ENCODE results near the gene PKD2. TPM values are rescaled to one million over a fixed set of nuclear protein-coding genes. Genes with fewer than 3 reads are reported as not detected.

PKD2 gene
- total and polyA plus RNA-seq, 2 of the 4 experiments (the other 2 are of a cell fraction): 43.8 to 51.3 TPM

DNA sequence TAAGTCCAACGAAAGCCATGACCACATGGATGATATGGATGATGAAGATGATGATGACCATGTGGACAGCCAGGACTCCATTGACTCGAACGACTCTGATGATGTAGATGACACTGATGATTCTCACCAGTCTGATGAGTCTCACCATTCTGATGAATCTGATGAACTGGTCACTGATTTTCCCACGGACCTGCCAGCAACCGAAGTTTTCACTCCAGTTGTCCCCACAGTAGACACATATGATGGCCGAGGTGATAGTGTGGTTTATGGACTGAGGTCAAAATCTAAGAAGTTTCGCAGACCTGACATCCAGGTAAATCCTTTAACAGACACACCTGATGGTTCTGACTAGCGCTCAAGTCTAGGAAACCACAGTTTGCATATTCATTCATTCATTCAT is 25.9 kb upstream of the PKD2 start:
- 84% methylated on average over 3 of the region's 8 CpGs; no CpG with 5 or more reads in 1 of the 2 experiments for WGBS, 2 experiments (ENCODE audit: extremely low coverage in 2 of 2, insufficient read length in 1 of 2)
- no peaks in the 10 kb centered on the region for H3K9me1 ChIP-seq (ENCODE audit: insufficient read depth, low read length)
- H3K4me2 ChIP-seq (ENCODE audit: low read depth, low read length): no peak overlapping the region
- no peaks in the 10 kb centered on the region for H3K4me1 ChIP-seq (ENCODE audit: control insufficient read depth, insufficient read depth, low read length)
- no peaks in the 10 kb centered on the region for H3K36me3 ChIP-seq (ENCODE audit: control insufficient read depth, insufficient read depth, low read length)
- no peaks in the 10 kb centered on the region for H3K79me1 ChIP-seq (ENCODE audit: low read depth in 1 of 2, low read length in 2 of 2)
- H2BK20ac ChIP-seq (ENCODE audit: low read depth, low read length): no peak overlapping the region
- in situ Hi-C loops (cut with MboI; ENCODE audit: low sequenced_read_pairs): no loop called here
- no peak overlapping the region for H2AFZ ChIP-seq (replicated peaks; ENCODE audit: low read length, poor library complexity)
- no peak overlapping the region for H2BK15ac ChIP-seq (ENCODE audit: low read depth, low read length)
- no peak overlapping the region for H2AK9ac ChIP-seq (replicated peaks; ENCODE audit: low read depth, low read length, poor library complexity)
- DNase-seq: no peak
- H3K4ac ChIP-seq (ENCODE audit: low read depth, low read length): no peak overlapping the region
- H4K8ac ChIP-seq (ENCODE audit: low read depth in 2 of 2, low read length in 2 of 2): no peak overlapping the region
- no TSS peak for BruUV-seq (replicated peaks)
- no peaks in the 10 kb centered on the region for H3K9me3 ChIP-seq (ENCODE audit: control insufficient read depth, insufficient read depth, low read length)
- H3K27ac ChIP-seq (ENCODE audit: insufficient read depth, low read length): no peak overlapping the region
- ATAC-seq (ENCODE audit: low read depth): no peak
- H3K18ac ChIP-seq (ENCODE audit: low read depth, low read length): no peak overlapping the region
- intact Hi-C loops (cut with micrococcal nuclease): no loop called here
- no peak overlapping the region for H3K14ac ChIP-seq (replicated peaks; ENCODE audit: low read depth, low read length)
- no peak overlapping the region for H2BK5ac ChIP-seq (ENCODE audit: low read depth, low read length, poor library complexity, severe bottlenecking)
- no peak overlapping the region for H3K4me3 ChIP-seq (ENCODE audit: insufficient read depth, low read depth, low read length)
- dilution Hi-C loops (cut with HindIII; ENCODE audit: low sequenced_read_pairs, unreplicated experiment): no loop called here
- no peak overlapping the region for H4K5ac ChIP-seq (ENCODE audit: low read depth, low read length)
- TF ChIP-seq, protein P1, sequence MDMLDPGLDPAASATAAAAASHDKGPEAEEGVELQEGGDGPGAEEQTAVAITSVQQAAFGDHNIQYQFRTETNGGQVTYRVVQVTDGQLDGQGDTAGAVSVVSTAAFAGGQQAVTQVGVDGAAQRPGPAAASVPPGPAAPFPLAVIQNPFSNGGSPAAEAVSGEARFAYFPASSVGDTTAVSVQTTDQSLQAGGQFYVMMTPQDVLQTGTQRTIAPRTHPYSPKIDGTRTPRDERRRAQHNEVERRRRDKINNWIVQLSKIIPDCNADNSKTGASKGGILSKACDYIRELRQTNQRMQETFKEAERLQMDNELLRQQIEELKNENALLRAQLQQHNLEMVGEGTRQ (IDR thresholded peaks at IDR 0.05; ENCODE audit: low read depth, low read length): no peak
- TF ChIP-seq RFX5 (IDR thresholded peaks at IDR 0.05; ENCODE audit: low read depth, low read length): no peak
- TF ChIP-seq POLR2A (IDR thresholded peaks at IDR 0.05; ENCODE audit: low read depth, low read length): no peak
- TF ChIP-seq RAD21 (IDR thresholded peaks at IDR 0.05; ENCODE audit: low read length): no peak
- no peak for TF ChIP-seq NFE2L2 (IDR thresholded peaks at IDR 0.05; ENCODE audit: low read depth, low read length)
- no peak for TF ChIP-seq MAZ (IDR thresholded peaks at IDR 0.05; ENCODE audit: borderline replicate concordance, low read depth, low read length)
- TF ChIP-seq MAFK (IDR thresholded peaks at IDR 0.05; ENCODE audit: low read depth, low read length): no peak
- TF ChIP-seq MXI1 (IDR thresholded peaks at IDR 0.05; ENCODE audit: borderline replicate concordance, low read depth, low read length): no peak
- TF ChIP-seq CHD1 (IDR thresholded peaks at IDR 0.05; ENCODE audit: low read depth, low read length): no peak
- TF ChIP-seq, protein P2, sequence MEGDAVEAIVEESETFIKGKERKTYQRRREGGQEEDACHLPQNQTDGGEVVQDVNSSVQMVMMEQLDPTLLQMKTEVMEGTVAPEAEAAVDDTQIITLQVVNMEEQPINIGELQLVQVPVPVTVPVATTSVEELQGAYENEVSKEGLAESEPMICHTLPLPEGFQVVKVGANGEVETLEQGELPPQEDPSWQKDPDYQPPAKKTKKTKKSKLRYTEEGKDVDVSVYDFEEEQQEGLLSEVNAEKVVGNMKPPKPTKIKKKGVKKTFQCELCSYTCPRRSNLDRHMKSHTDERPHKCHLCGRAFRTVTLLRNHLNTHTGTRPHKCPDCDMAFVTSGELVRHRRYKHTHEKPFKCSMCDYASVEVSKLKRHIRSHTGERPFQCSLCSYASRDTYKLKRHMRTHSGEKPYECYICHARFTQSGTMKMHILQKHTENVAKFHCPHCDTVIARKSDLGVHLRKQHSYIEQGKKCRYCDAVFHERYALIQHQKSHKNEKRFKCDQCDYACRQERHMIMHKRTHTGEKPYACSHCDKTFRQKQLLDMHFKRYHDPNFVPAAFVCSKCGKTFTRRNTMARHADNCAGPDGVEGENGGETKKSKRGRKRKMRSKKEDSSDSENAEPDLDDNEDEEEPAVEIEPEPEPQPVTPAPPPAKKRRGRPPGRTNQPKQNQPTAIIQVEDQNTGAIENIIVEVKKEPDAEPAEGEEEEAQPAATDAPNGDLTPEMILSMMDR (conservative IDR thresholded peaks at IDR 0.05; ENCODE audit: low read depth, low read length): no peak
- TF ChIP-seq FOS (IDR thresholded peaks at IDR 0.05; ENCODE audit: low read depth, low read length): no peak
- no peak for TF ChIP-seq BHLHE40 (IDR thresholded peaks at IDR 0.05; ENCODE audit: low read depth, low read length)
- TF ChIP-seq CEBPB (IDR thresholded peaks at IDR 0.05; ENCODE audit: low read depth, low read length): no peak
- no peak for TF ChIP-seq SMC3 (IDR thresholded peaks at IDR 0.05; ENCODE audit: low read depth, low read length)
- no peak for TF ChIP-seq RCOR1 (IDR thresholded peaks at IDR 0.05; ENCODE audit: insufficient replicate concordance, low read length)
- TF ChIP-seq, protein P3, sequence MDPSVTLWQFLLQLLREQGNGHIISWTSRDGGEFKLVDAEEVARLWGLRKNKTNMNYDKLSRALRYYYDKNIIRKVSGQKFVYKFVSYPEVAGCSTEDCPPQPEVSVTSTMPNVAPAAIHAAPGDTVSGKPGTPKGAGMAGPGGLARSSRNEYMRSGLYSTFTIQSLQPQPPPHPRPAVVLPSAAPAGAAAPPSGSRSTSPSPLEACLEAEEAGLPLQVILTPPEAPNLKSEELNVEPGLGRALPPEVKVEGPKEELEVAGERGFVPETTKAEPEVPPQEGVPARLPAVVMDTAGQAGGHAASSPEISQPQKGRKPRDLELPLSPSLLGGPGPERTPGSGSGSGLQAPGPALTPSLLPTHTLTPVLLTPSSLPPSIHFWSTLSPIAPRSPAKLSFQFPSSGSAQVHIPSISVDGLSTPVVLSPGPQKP (IDR thresholded peaks at IDR 0.05; ENCODE audit: borderline replicate concordance, low read depth, low read length): no peak
- no peaks in the 10 kb centered on the region for H4K20me1 ChIP-seq (ENCODE audit: insufficient read depth, low read length)
- no peak overlapping the region for H2BK120ac ChIP-seq (ENCODE audit: low read depth, low read length)
- ChIA-PET CTCF (no interaction called here), POLR2A (ENCODE audit: unreplicated experiment) (no interaction called here)
- H3K27me3 ChIP-seq (ENCODE audit: control insufficient read depth, insufficient read depth, low read length): 0 out of 2 replicates have a peak, but pooled peaks cover 3% of the 10 kb centered on the region
- H3K56ac ChIP-seq (ENCODE audit: extremely low read depth, insufficient read depth, low read length): no peak overlapping the region
- H4K91ac ChIP-seq (ENCODE audit: insufficient read depth, low read depth, low read length): no peak overlapping the region
- no peak overlapping the region for H2AK5ac ChIP-seq (ENCODE audit: low read depth, low read length)
- no peak overlapping the region for H3K23ac ChIP-seq (ENCODE audit: low read depth, low read length)
- no peak overlapping the region for H3K9ac ChIP-seq (ENCODE audit: low read depth, low read length)

Measured in IMR-90 (cell line).